ENCODE results near the gene CCDC92B. TPM values are rescaled to one million over a fixed set of nuclear protein-coding genes. Genes with fewer than 3 reads are reported as not detected.

The CCDC92B gene
- polyA plus RNA-seq (2013, experiment 1 of 4), result 2.4 TPM
- 2.6 TPM for polyA plus RNA-seq (2013, experiment 2 of 4)
- polyA plus RNA-seq (2013, experiment 3 of 4), result 2.3 TPM
- polyA plus RNA-seq (2013, experiment 4 of 4), result 1.9 TPM

- no peaks in the 10 kb centered on the region for H3K36me3 ChIP-seq (ENCODE audit: control insufficient read depth, insufficient read depth, low read length)
- peak within 1 kb of the TSS; percentile 44 for H3K4me3 ChIP-seq (ENCODE audit: insufficient read depth, low read depth, low read length)
- H3K27me3 ChIP-seq (ENCODE audit: control insufficient read depth, insufficient read depth, low read length, poor library complexity, severe bottlenecking), result peaks cover 47% of the 10 kb centered on the region
- WGBS, 2 experiments, result 1 to 2% methylated on average over 64 to 70 of the region's 76 CpGs
- H3K4me1 ChIP-seq (ENCODE audit: control insufficient read depth, insufficient read depth, low read length), result no peaks in the 10 kb centered on the region
- no peak within 1 kb of the TSS for H3K27ac ChIP-seq (ENCODE audit: insufficient read depth, low read depth, low read length, poor library complexity, severe bottlenecking)
- no peaks in the 10 kb centered on the region for H3K9me3 ChIP-seq (ENCODE audit: control insufficient read depth, low read length)
These were observed at the start of gene CCDC92B for GRCh38 chr17:2749058-2749783. CCDC92B (minus strand) TSS chr17:2749652; CDS start chr17:2735145, 14,507 bp downstream.

- Histone ChIP-seq H3K27me3 (ENCODE audit: control insufficient read depth, insufficient read depth, low read length, poor library complexity, severe bottlenecking) (no peaks in the 10 kb centered on the region), H3K36me3 (ENCODE audit: control insufficient read depth, insufficient read depth, low read length) (no peaks in the 10 kb centered on the region)
- WGBS, 2 experiments, result 22 to 40% methylated on average over 11 of the region's 11 CpGs
These were observed 49.2 kb upstream of the CCDC92B start for GRCh38 chr17:2798678-2799077.

GRCh38 chr17:2798188-2798587 is 48.7 kb upstream of the CCDC92B start:
- no peak overlapping the region for H3K27ac ChIP-seq (ENCODE audit: insufficient read depth, low read depth, low read length, poor library complexity, severe bottlenecking)
- no peaks in the 10 kb centered on the region for H3K36me3 ChIP-seq (ENCODE audit: control insufficient read depth, insufficient read depth, low read length)
- H3K4me1 ChIP-seq (ENCODE audit: control insufficient read depth, insufficient read depth, low read length), result peaks cover 8% of the 10 kb centered on the region
- no peak overlapping the region for H3K4me3 ChIP-seq (ENCODE audit: insufficient read depth, low read depth, low read length)
- 89 to 90% methylated on average over 11 of the region's 11 CpGs for WGBS, 2 experiments
- no peaks in the 10 kb centered on the region for H3K9me3 ChIP-seq (ENCODE audit: control insufficient read depth, low read length)
- H3K27me3 ChIP-seq (ENCODE audit: control insufficient read depth, insufficient read depth, low read length, poor library complexity, severe bottlenecking), result no peaks in the 10 kb centered on the region

More at GRCh38 chr17:2798678-2799077, 49.2 kb upstream of the CCDC92B start:
- Histone ChIP-seq H3K4me3 (ENCODE audit: insufficient read depth, low read depth, low read length) (no peak overlapping the region), H3K27ac (ENCODE audit: insufficient read depth, low read depth, low read length, poor library complexity, severe bottlenecking) (no peak overlapping the region), H3K4me1 (ENCODE audit: control insufficient read depth, insufficient read depth, low read length) (peaks cover 8% of the 10 kb centered on the region), H3K9me3 (ENCODE audit: control insufficient read depth, low read length) (no peaks in the 10 kb centered on the region)

GRCh38 chr17:2797637-2798036 is 48.2 kb upstream of the CCDC92B start:
- Histone ChIP-seq H3K36me3 (ENCODE audit: control insufficient read depth, insufficient read depth, low read length) (no peaks in the 10 kb centered on the region), H3K4me3 (ENCODE audit: insufficient read depth, low read depth, low read length) (no peak overlapping the region), H3K27me3 (ENCODE audit: control insufficient read depth, insufficient read depth, low read length, poor library complexity, severe bottlenecking) (no peaks in the 10 kb centered on the region), H3K27ac (ENCODE audit: insufficient read depth, low read depth, low read length, poor library complexity, severe bottlenecking) (no peak overlapping the region), H3K9me3 (ENCODE audit: control insufficient read depth, low read length) (no peaks in the 10 kb centered on the region), H3K4me1 (ENCODE audit: control insufficient read depth, insufficient read depth, low read length) (peaks cover 8% of the 10 kb centered on the region)
- WGBS, 2 experiments, result 94 to 95% methylated on average over 11 of the region's 11 CpGs

DNA sequence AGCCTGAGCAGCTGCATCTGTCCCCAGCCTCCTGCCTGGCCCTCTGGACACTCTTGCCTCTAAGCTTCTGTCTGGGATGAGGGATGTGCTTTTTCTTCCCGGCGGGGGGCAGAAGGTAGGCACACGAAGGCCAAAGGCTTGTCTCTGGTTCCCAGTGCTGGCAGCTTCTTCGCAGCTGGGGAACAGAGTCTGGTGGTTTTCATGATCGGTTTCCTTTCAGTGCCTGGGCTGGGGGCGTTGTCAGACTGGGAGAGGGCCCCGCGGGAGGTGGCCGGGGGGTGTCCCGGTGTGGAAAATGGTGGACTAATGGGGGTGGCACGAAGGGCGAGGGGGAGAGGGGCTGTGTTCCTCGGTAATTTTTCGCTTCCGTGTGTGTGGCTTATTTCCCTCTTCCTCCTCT is 47.8 kb upstream of the CCDC92B start:
- Histone ChIP-seq H3K4me3 (ENCODE audit: insufficient read depth, low read depth, low read length) (no peak overlapping the region), H3K9me3 (ENCODE audit: control insufficient read depth, low read length) (no peaks in the 10 kb centered on the region), H3K27me3 (ENCODE audit: control insufficient read depth, insufficient read depth, low read length, poor library complexity, severe bottlenecking) (no peaks in the 10 kb centered on the region), H3K27ac (ENCODE audit: insufficient read depth, low read depth, low read length, poor library complexity, severe bottlenecking) (no peak overlapping the region), H3K36me3 (ENCODE audit: control insufficient read depth, insufficient read depth, low read length) (no peaks in the 10 kb centered on the region), H3K4me1 (ENCODE audit: control insufficient read depth, insufficient read depth, low read length) (peaks cover 8% of the 10 kb centered on the region)
- WGBS, 2 experiments, result 91 to 93% methylated on average over 15 of the region's 15 CpGs

GRCh38 chr17:2796164-2797125 is 47.0 kb upstream of the CCDC92B start, which contains the start of gene RAP1GAP2:
RAP1GAP2 (plus strand) TSS chr17:2796438; CDS start chr17:2796528, 90 bp downstream.
- Histone ChIP-seq H3K36me3 (ENCODE audit: control insufficient read depth, insufficient read depth, low read length) (no peaks in the 10 kb centered on the region), H3K4me1 (ENCODE audit: control insufficient read depth, insufficient read depth, low read length) (peaks cover 8% of the 10 kb centered on the region), H3K4me3 (ENCODE audit: insufficient read depth, low read depth, low read length) (no peak within 1 kb of the TSS), H3K27ac (ENCODE audit: insufficient read depth, low read depth, low read length, poor library complexity, severe bottlenecking) (no peak within 1 kb of the TSS), H3K9me3 (ENCODE audit: control insufficient read depth, low read length) (no peaks in the 10 kb centered on the region), H3K27me3 (ENCODE audit: control insufficient read depth, insufficient read depth, low read length, poor library complexity, severe bottlenecking) (no peaks in the 10 kb centered on the region)
- whole genome bisulfite sequencing, 2 experiments, result 91 to 92% methylated on average over 39 of the region's 39 CpGs

- 94 to 95% methylated on average over 28 of the region's 28 CpGs for WGBS, 2 experiments
- no peaks in the 10 kb centered on the region for H3K27me3 ChIP-seq (ENCODE audit: control insufficient read depth, insufficient read depth, low read length, poor library complexity, severe bottlenecking)
- no peak overlapping the region for H3K4me3 ChIP-seq (ENCODE audit: insufficient read depth, low read depth, low read length)
These were observed 46.1 kb upstream of the CCDC92B start for GRCh38 chr17:2795441-2796163.

DNA sequence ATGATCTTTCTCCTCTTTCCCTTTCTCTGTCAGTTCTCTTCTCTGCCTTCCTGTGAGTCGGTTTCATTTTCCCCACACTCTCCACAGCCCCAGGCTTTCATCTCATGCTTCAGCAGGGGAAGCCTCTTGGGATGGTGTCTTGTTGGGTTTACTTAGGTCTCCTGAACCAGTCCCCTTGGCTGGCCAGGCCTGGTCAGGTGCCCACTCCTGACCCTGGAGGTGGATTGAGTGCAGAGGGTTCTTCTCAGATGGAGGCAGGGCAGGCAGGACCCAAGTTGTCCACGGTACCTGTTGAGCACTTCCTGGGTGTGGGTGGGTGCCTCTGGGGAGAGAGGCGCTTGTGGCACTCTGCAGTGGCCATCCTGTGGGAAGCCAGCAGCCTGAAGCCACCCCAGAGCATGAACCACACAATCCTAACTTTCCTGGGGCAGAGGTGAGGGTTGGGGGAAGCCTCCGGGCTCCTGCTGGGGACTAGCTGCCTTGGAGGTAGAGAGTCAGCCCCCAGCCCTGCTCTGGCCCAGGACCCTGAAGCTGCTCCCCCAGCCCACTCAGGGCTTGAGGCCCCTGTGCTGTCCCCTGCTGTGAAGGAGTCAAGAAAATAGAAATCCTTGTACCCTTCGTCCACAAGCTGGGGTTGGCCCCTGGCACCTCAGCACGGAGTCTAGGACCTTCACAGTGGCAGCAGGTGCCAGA is 44.8 kb upstream of the CCDC92B start:
- H3K27me3 ChIP-seq (ENCODE audit: control insufficient read depth, insufficient read depth, low read length, poor library complexity, severe bottlenecking), result no peaks in the 10 kb centered on the region
- 91 to 93% methylated on average over 5 to 6 of the region's 6 CpGs for WGBS, 2 experiments

More at GRCh38 chr17:2795441-2796163, 46.1 kb upstream of the CCDC92B start:
- H3K9me3 ChIP-seq (ENCODE audit: control insufficient read depth, low read length), result no peaks in the 10 kb centered on the region
- H3K4me1 ChIP-seq (ENCODE audit: control insufficient read depth, insufficient read depth, low read length), result peaks cover 8% of the 10 kb centered on the region
- H3K27ac ChIP-seq (ENCODE audit: insufficient read depth, low read depth, low read length, poor library complexity, severe bottlenecking), result no peak overlapping the region
- no peaks in the 10 kb centered on the region for H3K36me3 ChIP-seq (ENCODE audit: control insufficient read depth, insufficient read depth, low read length)

GRCh38 chr17:2792366-2793169 is 43.1 kb upstream of the CCDC92B start:
- Histone ChIP-seq H3K4me3 (ENCODE audit: insufficient read depth, low read depth, low read length) (no peak overlapping the region), H3K36me3 (ENCODE audit: control insufficient read depth, insufficient read depth, low read length) (no peaks in the 10 kb centered on the region), H3K27ac (ENCODE audit: insufficient read depth, low read depth, low read length, poor library complexity, severe bottlenecking) (no peak overlapping the region), H3K4me1 (ENCODE audit: control insufficient read depth, insufficient read depth, low read length) (no peaks in the 10 kb centered on the region), H3K27me3 (ENCODE audit: control insufficient read depth, insufficient read depth, low read length, poor library complexity, severe bottlenecking) (no peaks in the 10 kb centered on the region), H3K9me3 (ENCODE audit: control insufficient read depth, low read length) (no peaks in the 10 kb centered on the region)
- 78 to 79% methylated on average over 24 of the region's 24 CpGs for WGBS, 2 experiments

More for the DNA sequence above, 44.8 kb upstream of the CCDC92B start:
- H3K27ac ChIP-seq (ENCODE audit: insufficient read depth, low read depth, low read length, poor library complexity, severe bottlenecking), result no peak overlapping the region
- peaks cover 7% of the 10 kb centered on the region for H3K4me1 ChIP-seq (ENCODE audit: control insufficient read depth, insufficient read depth, low read length)
- no peaks in the 10 kb centered on the region for H3K9me3 ChIP-seq (ENCODE audit: control insufficient read depth, low read length)
- no peaks in the 10 kb centered on the region for H3K36me3 ChIP-seq (ENCODE audit: control insufficient read depth, insufficient read depth, low read length)
- H3K4me3 ChIP-seq (ENCODE audit: insufficient read depth, low read depth, low read length), result no peak overlapping the region

Measured in ectodermal cell (in vitro differentiated cells).